Panc1 (cell line): ENCODE measurements around the gene GUSB. TPM values are rescaled to one million over a fixed set of nuclear protein-coding genes. Genes with fewer than 3 reads are reported as not detected.

ENCODE experiments used
- ATAC-seq: fragments of 200-7000 bp; cut with Tn5 transposase; 2 replicates; pipeline ENCODE4 v1.9.1; 2020; ENCODE audit warnings: mild to moderate bottlenecking, moderate library complexity
- BruUV-seq: library from RNA; stranded (reverse); fragments of 400-500 nt; replicated peaks from 2 replicates; lab custom pipeline; 2021; lab: Mats Ljungman, UMichigan
- CTCF ChIA-PET: fragments of 300-600 bp; sonication (Branson Sonifier 250); formaldehyde crosslinking; loops from one replicate; lab custom pipeline; 2022; ENCODE audit warnings: antibody characterized with exemption; lab: Charles Lee
- POLR2A ChIA-PET: fragments of 300-600 bp; sonication (Branson Sonifier 250); formaldehyde crosslinking; loops from one replicate; lab custom pipeline; 2022; ENCODE audit warnings: antibody characterized with exemption; lab: Charles Lee
- DNase-seq: peaks from one replicate; pipeline ENCODE4 v3.0.0-alpha.2; 2010; ENCODE audit warnings: low read depth, low spot score
- H3K27ac ChIP-seq: 2 replicates; pipeline ENCODE4 v1.5.1; 2011; ENCODE audit warnings: mild to moderate bottlenecking, low read length, inconsistent platforms
- H3K27me3 ChIP-seq: fragments of 200-500 bp; sonication (Bioruptor generic); 2 replicates; pipeline ENCODE4 v1.6.0; 2014; ENCODE audit warnings: low read length, inconsistent platforms; ENCODE audit not compliant: control insufficient read depth, insufficient read depth
- H3K36me3 ChIP-seq: fragments of 200-500 bp; sonication (Bioruptor generic); 2 replicates; pipeline ENCODE4 v1.5.1; 2014; ENCODE audit warnings: inconsistent platforms, mild to moderate bottlenecking, low read length, moderate library complexity; ENCODE audit not compliant: control insufficient read depth, insufficient read depth
- H3K4me1 ChIP-seq: 2 replicates; pipeline ENCODE4 v1.5.1; 2011; ENCODE audit warnings: inconsistent platforms, mild to moderate bottlenecking, low read length, moderate library complexity; ENCODE audit not compliant: control insufficient read depth, insufficient read depth
- H3K4me3 ChIP-seq, 2 experiments: 2 replicates each; pipeline ENCODE4 v1.5.1; 2011 to 2012; ENCODE audit warnings: low read depth in 2 of 2, low read length in 2 of 2, mild to moderate bottlenecking in 2 of 2, inconsistent platforms in 1 of 2, moderate library complexity in 1 of 2
- H3K9me3 ChIP-seq: fragments of 200-500 bp; sonication (Bioruptor generic); 2 replicates; pipeline ENCODE4 v1.5.1; 2014; ENCODE audit warnings: low read depth, mild to moderate bottlenecking, inconsistent platforms, low read length, moderate library complexity; ENCODE audit not compliant: control insufficient read depth, insufficient read depth
- CTCF ChIP-seq: fragments of 450-650 bp; IDR thresholded peaks from 2 replicates; pipeline ENCODE4 v1.5.1; 2017; ENCODE audit warnings: mild to moderate bottlenecking
- POLR2AphosphoS5 ChIP-seq: IDR thresholded peaks from 2 replicates; pipeline ENCODE4 v1.6.1; 2012; ENCODE audit warnings: mild to moderate bottlenecking, low read depth, low read length, moderate library complexity
- REST ChIP-seq, 2 experiments: IDR thresholded peaks; 2 replicates each; pipeline ENCODE4 v1.6.1; 2011 to 2012; ENCODE audit warnings: low read depth in 2 of 2, control low read depth in 1 of 2, low read length in 1 of 2, mild to moderate bottlenecking in 1 of 2, moderate library complexity in 1 of 2; ENCODE audit not compliant: insufficient read depth in 1 of 2
- SIN3A ChIP-seq: IDR thresholded peaks from 2 replicates; pipeline ENCODE4 v1.6.1; 2012; ENCODE audit warnings: low read depth, mild to moderate bottlenecking, low read length, moderate library complexity, borderline replicate concordance; ENCODE audit not compliant: insufficient read depth
- TCF7L2 ChIP-seq: IDR thresholded peaks from 2 replicates; pipeline ENCODE4 v1.6.1; 2011; ENCODE audit warnings: mild to moderate bottlenecking, low read depth, low read length, inconsistent platforms
- in situ Hi-C: cut with HindIII; loops from 2 replicates; pipeline ENCODE4 v1.10.0; 2016; ENCODE audit warnings: low sequenced_read_pairs, low pct_unique_long_range_greater_than_20kb
- intact Hi-C: fragments of 100-400 bp; cut with micrococcal nuclease; formaldehyde crosslinking; loops from one replicate; pipeline ENCODE4 v1.10.0; 2022; ENCODE audit not compliant: unreplicated experiment
- total RNA-seq: library from RNA; stranded (reverse); gene quantifications from one replicate; pipeline ENCODE4 v1.2.1, GENCODE V29; 2021; ENCODE audit not compliant: unreplicated experiment

The GUSB gene
- total RNA-seq, 1 experiment from 2014 or later: 47.4 TPM

GRCh38 chr7:65923316-65923715, 58.7 kb downstream of the GUSB start:
- ChIA-PET POLR2A (no interaction called here), CTCF (no interaction called here)
- intact Hi-C loops: no loop called here
- TF ChIP-seq POLR2AphosphoS5: no peak
- in situ Hi-C loops: no loop called here
- ATAC-seq: no peak
- H3K9me3 ChIP-seq: no peaks in the 10 kb centered on the region
- no peak for DNase-seq
- H3K27me3 ChIP-seq: no peaks in the 10 kb centered on the region
- no peak overlapping the region for H3K4me3 ChIP-seq
- BruUV-seq: no TSS peak
- no peaks in the 10 kb centered on the region for H3K36me3 ChIP-seq
- no peaks in the 10 kb centered on the region for H3K4me1 ChIP-seq
- no peak overlapping the region for H3K27ac ChIP-seq

- H3K4me3 ChIP-seq: no peak overlapping the region
- H3K36me3 ChIP-seq: no peaks in the 10 kb centered on the region
- H3K9me3 ChIP-seq: no peaks in the 10 kb centered on the region
- TF ChIP-seq POLR2AphosphoS5: no peak
- TF ChIP-seq TCF7L2: no peak
- H3K4me1 ChIP-seq: no peaks in the 10 kb centered on the region
- CTCF ChIA-PET: no interaction called here
- no peak overlapping the region for H3K27ac ChIP-seq
- DNase-seq: no peak
- no peaks in the 10 kb centered on the region for H3K27me3 ChIP-seq
- no peak for ATAC-seq
- BruUV-seq: no TSS peak
- intact Hi-C loops (no loop called here), in situ Hi-C loops (no loop called here)
- POLR2A ChIA-PET: no interaction called here
Observed at GRCh38 chr7:65915921-65916657, 65.9 kb downstream of the GUSB start.

GRCh38 chr7:65912237-65912636, 69.8 kb downstream of the GUSB start:
- no peak for TF ChIP-seq REST (IDR thresholded peaks at IDR 0.05; ENCODE audit: insufficient read depth in 1 of 2, low read depth in 2 of 2, low read length in 1 of 2)
- no peak for TF ChIP-seq POLR2AphosphoS5
- no peak for TF ChIP-seq SIN3A
- TF ChIP-seq TCF7L2: no peak
- TF ChIP-seq CTCF: no peak
- Histone ChIP-seq H3K9me3 (no peaks in the 10 kb centered on the region), H3K4me1 (no peaks in the 10 kb centered on the region), H3K36me3 (no peaks in the 10 kb centered on the region), H3K27me3 (no peaks in the 10 kb centered on the region), H3K27ac (no peak overlapping the region), H3K4me3 (no peak overlapping the region)
- DNase-seq (no peak), ATAC-seq (no peak)
- CTCF ChIA-PET: interaction anchor here (0.6 kb wide), 1 partner anchor 118 kb away, joined by 8 read pairs; no protein-coding TSS in a partner anchor
- POLR2A ChIA-PET: no interaction called here
- in situ Hi-C loops: no loop called here
- intact Hi-C loops: no loop called here
- BruUV-seq: no TSS peak

Other genes starting within 250 kb of the GUSB start
- gene VKORC1L1, start 109.1 kb downstream of the GUSB start, total RNA-seq: 45.5 TPM
- 34.3 TPM for gene ASL, start 93.6 kb upstream of the GUSB start, total RNA-seq
- gene CRCP, start 132.6 kb upstream of the GUSB start, total RNA-seq: 46.4 TPM
- 29.0 TPM for gene TPST1, start 223.1 kb upstream of the GUSB start, total RNA-seq